ENCODE data around the gene SH3PXD2A. TPM values are rescaled to one million over a fixed set of nuclear protein-coding genes. Genes with fewer than 3 reads are reported as not detected.

SH3PXD2A gene
- polyA plus RNA-seq, 1 experiment: 50.2 TPM

DNA sequence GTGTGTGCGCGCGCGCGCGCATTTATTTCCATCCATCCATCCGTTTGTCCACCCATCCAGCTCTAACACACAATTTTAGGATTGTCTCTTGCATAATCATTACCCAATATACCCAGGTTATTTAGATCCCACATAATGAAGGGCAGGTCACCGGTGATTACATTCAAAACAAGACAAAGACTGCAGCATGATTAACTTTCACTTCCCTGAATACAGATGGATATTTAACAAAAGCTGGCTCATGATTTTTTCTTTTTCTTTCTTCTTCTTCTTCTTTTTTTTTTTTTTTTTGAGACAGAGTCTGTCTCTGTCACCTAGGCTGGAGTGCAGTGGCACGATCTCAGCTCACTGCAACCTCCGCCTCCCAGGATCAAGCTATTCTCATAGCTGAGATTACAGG is 86.2 kb downstream of the SH3PXD2A start:
- POLR2A ChIA-PET: no interaction called here
- no peaks in the 10 kb centered on the region for H3K27me3 ChIP-seq (ENCODE audit: control insufficient read depth, insufficient read depth, low read length)
- H3K36me3 ChIP-seq (ENCODE audit: control insufficient read depth, insufficient read depth, low read length): no peaks in the 10 kb centered on the region
- TF ChIP-seq, protein P1, sequence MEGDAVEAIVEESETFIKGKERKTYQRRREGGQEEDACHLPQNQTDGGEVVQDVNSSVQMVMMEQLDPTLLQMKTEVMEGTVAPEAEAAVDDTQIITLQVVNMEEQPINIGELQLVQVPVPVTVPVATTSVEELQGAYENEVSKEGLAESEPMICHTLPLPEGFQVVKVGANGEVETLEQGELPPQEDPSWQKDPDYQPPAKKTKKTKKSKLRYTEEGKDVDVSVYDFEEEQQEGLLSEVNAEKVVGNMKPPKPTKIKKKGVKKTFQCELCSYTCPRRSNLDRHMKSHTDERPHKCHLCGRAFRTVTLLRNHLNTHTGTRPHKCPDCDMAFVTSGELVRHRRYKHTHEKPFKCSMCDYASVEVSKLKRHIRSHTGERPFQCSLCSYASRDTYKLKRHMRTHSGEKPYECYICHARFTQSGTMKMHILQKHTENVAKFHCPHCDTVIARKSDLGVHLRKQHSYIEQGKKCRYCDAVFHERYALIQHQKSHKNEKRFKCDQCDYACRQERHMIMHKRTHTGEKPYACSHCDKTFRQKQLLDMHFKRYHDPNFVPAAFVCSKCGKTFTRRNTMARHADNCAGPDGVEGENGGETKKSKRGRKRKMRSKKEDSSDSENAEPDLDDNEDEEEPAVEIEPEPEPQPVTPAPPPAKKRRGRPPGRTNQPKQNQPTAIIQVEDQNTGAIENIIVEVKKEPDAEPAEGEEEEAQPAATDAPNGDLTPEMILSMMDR (IDR thresholded peaks at IDR 0.05; ENCODE audit: insufficient read depth, low read depth, low read length): no peak
- CTCF ChIA-PET: interaction anchor here (1.5 kb wide), 1 partner anchor 12 kb away, joined by 3 read pairs; no protein-coding TSS in a partner anchor
- H3K4me3 ChIP-seq (ENCODE audit: low read depth, low read length): no peak overlapping the region
- DNase-seq (ENCODE audit: low read depth): no peak

DNA sequence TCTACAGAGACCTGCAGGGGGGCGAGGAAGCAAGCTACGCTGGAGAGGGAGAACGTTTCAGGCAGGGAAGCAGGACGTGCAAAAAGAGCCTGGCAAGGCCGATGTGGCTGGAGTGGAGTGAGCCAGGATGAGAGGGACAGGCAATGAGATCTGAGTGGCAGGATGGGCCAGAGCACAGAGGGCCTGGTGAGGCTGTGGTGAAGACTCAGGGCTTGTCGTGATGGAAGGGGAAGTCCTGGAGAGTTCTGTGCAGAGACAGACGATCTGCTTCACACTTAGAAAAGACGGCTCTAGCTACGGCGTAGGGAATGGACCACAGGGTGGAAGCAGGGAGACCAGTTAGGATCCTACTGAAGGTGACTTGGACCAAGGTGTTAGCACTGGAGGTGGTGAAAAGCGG is 87.0 kb downstream of the SH3PXD2A start:
- CTCF ChIA-PET: interaction anchor here (1.5 kb wide), 1 partner anchor 13 kb away, joined by 3 read pairs; no protein-coding TSS in a partner anchor
- no peak for DNase-seq (ENCODE audit: low read depth)
- POLR2A ChIA-PET: no interaction called here
- Histone ChIP-seq H3K36me3 (ENCODE audit: control insufficient read depth, insufficient read depth, low read length) (no peaks in the 10 kb centered on the region), H3K4me3 (ENCODE audit: low read depth, low read length) (no peak overlapping the region), H3K27me3 (ENCODE audit: control insufficient read depth, insufficient read depth, low read length) (no peaks in the 10 kb centered on the region)
- TF ChIP-seq, protein P1 (IDR thresholded peaks at IDR 0.05; ENCODE audit: insufficient read depth, low read depth, low read length): no peak

DNA sequence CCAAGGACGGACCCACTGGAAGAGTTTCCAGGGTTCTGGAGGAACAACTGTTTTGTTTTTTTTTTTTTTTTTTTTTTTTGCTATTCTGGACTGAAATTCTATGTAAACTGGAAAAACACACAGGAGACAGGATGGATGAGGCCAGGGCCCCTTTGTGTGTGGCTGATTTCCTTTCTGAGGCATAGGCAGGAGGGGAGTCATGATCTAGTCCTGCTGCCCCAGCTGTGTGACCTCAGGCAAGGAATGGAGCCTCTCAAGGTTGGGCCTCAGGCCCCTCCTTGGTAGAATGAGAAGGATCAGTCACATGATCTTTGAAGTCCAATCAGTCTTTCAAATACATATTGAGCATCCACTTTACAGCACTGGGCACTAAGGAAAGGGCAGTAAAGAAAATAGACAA is 87.6 kb downstream of the SH3PXD2A start:
- Histone ChIP-seq H3K27me3 (ENCODE audit: control insufficient read depth, insufficient read depth, low read length) (no peaks in the 10 kb centered on the region), H3K36me3 (ENCODE audit: control insufficient read depth, insufficient read depth, low read length) (no peaks in the 10 kb centered on the region), H3K4me3 (ENCODE audit: low read depth, low read length) (no peak overlapping the region)
- CTCF ChIA-PET: interaction anchor here (1.5 kb wide), 1 partner anchor 55 kb away, joined by 5 read pairs; no protein-coding TSS in a partner anchor
- no peak for DNase-seq (ENCODE audit: low read depth)
- POLR2A ChIA-PET: no interaction called here
- TF ChIP-seq, protein P1 (IDR thresholded peaks at IDR 0.05; ENCODE audit: insufficient read depth, low read depth, low read length): no peak

DNA sequence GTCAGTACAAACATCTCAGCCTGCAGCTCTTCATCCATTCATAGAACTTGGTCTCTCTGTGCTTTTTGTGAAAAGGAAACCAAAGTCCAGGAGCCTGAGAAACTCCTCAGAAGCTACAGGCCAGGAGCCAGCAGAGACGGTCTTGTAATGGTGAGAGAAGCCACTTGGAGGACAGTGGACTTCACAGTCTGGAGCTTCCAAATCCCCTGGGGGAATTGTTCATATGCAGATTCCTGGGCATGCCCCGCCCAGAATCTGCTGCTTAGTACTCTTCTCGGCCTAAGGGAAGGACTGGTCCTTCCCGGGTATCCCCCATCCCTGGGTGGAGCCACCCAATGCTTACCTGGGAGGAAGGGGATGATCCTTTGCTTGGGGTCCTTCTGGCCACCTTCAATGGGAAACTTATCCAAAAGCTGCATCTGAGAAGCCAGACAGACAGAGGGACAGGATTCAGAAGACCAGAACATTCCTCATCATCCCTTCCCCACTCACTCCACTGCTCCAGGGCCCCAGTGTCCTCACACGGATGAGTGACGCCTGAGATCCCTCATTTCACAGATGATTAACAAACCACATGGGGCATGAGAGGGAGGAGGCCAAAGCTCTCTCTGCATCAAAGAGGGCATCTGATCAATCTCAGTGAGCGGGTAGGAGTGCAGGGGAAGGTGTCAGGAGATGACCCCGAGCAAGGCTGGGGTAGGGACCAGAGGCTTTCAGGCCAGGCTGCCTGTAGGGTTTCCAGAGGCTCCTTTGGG is 88.4 kb downstream of the SH3PXD2A start:
- POLR2A ChIA-PET: no interaction called here
- no peak overlapping the region for H3K4me3 ChIP-seq (ENCODE audit: low read depth, low read length)
- no peak for DNase-seq (ENCODE audit: low read depth)
- no peaks in the 10 kb centered on the region for H3K36me3 ChIP-seq (ENCODE audit: control insufficient read depth, insufficient read depth, low read length)
- CTCF ChIA-PET: interaction anchor here (1.1 to 1.5 kb wide), 3 partner anchors 13 to 96 kb away, joined by 4 to 5 read pairs (median 4); no protein-coding TSS in a partner anchor
- no peaks in the 10 kb centered on the region for H3K27me3 ChIP-seq (ENCODE audit: control insufficient read depth, insufficient read depth, low read length)
- TF ChIP-seq, protein P1 (IDR thresholded peaks at IDR 0.05; ENCODE audit: insufficient read depth, low read depth, low read length): no peak

DNA sequence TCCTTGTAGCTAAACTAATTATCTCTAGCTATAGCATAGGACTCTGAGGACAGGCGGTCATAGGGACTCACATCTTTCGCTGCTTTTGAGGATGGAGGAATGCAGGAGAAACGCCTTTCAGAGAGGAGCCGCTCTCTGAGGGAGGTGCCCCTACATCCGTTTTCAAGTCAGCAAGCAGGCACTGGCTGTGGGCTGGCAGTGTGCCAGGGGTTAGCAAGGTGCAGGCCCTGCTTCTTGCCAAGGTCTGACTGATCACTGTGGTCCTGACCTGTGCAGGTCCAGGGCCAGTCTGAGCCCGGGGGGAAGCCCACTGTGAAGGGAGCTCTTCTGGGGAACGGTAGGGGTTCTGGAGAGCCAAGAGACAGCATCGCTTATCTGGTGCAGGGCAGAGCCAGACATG is 89.4 kb downstream of the SH3PXD2A start:
- H3K27me3 ChIP-seq (ENCODE audit: control insufficient read depth, insufficient read depth, low read length): no peaks in the 10 kb centered on the region
- TF ChIP-seq, protein P1 (IDR thresholded peaks at IDR 0.05; ENCODE audit: insufficient read depth, low read depth, low read length): no peak
- no peak for DNase-seq (ENCODE audit: low read depth)
- no peaks in the 10 kb centered on the region for H3K36me3 ChIP-seq (ENCODE audit: control insufficient read depth, insufficient read depth, low read length)
- no peak overlapping the region for H3K4me3 ChIP-seq (ENCODE audit: low read depth, low read length)
- POLR2A ChIA-PET: no interaction called here
- CTCF ChIA-PET: interaction anchor here (0.9 to 1.3 kb wide), 5 partner anchors 9 to 97 kb away, joined by 3 to 4 read pairs (median 4); no protein-coding TSS in a partner anchor

Data from BJ (cell line).